ENCODE data around the gene LLGL2. TPM values are rescaled to one million over a fixed set of nuclear protein-coding genes. Genes with fewer than 3 reads are reported as not detected.
A peak's percentile ranks its signal among the peaks of the same experiment; 100 is the strongest.

The LLGL2 gene
- total RNA-seq, 1 experiment from 2014 or later, result 19.8 TPM

- intact Hi-C loops (cut with micrococcal nuclease), result loop anchor here (1.0 kb wide), 1 partner anchor 100 kb away; no protein-coding TSS in a partner anchor
- TF ChIP-seq CTCF (IDR thresholded peaks at IDR 0.05; ENCODE audit: unreplicated experiment), result no peak
- H3K27me3 Mint-ChIP-seq (ENCODE audit: insufficient read depth, unreplicated experiment), result no peaks in the 10 kb centered on the region
- peak overlapping the region; percentile 71 for H3K4me3 Mint-ChIP-seq (ENCODE audit: unreplicated experiment)
- no peak overlapping the region for H3K27ac Mint-ChIP-seq (ENCODE audit: low read depth, unreplicated experiment)
- peaks cover 7% of the 10 kb centered on the region for H3K4me1 Mint-ChIP-seq (ENCODE audit: insufficient read depth, unreplicated experiment)
- BruUV-seq (replicated peaks), result TSS peak; percentile 11
- POLR2A ChIA-PET, result interaction anchor here (0.6 to 4.1 kb wide), 16 partner anchors 9 to 237 kb away, joined by 3 to 54 read pairs (median 3); partner anchors contain the start of genes SLC25A19, TMEM94 and TSEN54
- H3K36me3 Mint-ChIP-seq (ENCODE audit: insufficient read depth, unreplicated experiment), result peaks cover 19% of the 10 kb centered on the region
- peak; percentile 42 for DNase-seq (ENCODE audit: unreplicated experiment)
- H3K9me3 Mint-ChIP-seq (ENCODE audit: unreplicated experiment), result no peaks in the 10 kb centered on the region
- CTCF ChIA-PET, result interaction anchor here (0.5 to 1.8 kb wide), 7 partner anchors 9 to 368 kb away, joined by 3 to 12 read pairs (median 3); partner anchors contain the start of genes SMIM5, TMEM94 and TSEN54
Measured at GRCh38 chr17:75525806-75526554, 483 bp downstream of the LLGL2 start.

GRCh38 chr17:75526555-75527270 lies 1.2 kb downstream of the LLGL2 start:
- peak overlapping the region; percentile 71 for H3K4me3 Mint-ChIP-seq (ENCODE audit: unreplicated experiment)
- no peak overlapping the region for H3K27ac Mint-ChIP-seq (ENCODE audit: low read depth, unreplicated experiment)
- no TSS peak for BruUV-seq (replicated peaks)
- ChIA-PET CTCF (interaction anchor here (0.8 to 1.4 kb wide), 3 partner anchors 10 to 132 kb away, joined by 3 to 12 read pairs (median 5); partner anchors contain the start of genes SMIM5 and TSEN54), POLR2A (interaction anchor here (0.7 to 4.1 kb wide), 11 partner anchors 9 to 953 kb away, joined by 3 to 54 read pairs (median 4); partner anchors contain the start of gene TSEN54)
- DNase-seq (ENCODE audit: unreplicated experiment), result no peak
- TF ChIP-seq CTCF (IDR thresholded peaks at IDR 0.05; ENCODE audit: unreplicated experiment), result no peak
- peaks cover 14% of the 10 kb centered on the region for H3K4me1 Mint-ChIP-seq (ENCODE audit: insufficient read depth, unreplicated experiment)
- H3K27me3 Mint-ChIP-seq (ENCODE audit: insufficient read depth, unreplicated experiment), result no peaks in the 10 kb centered on the region
- H3K9me3 Mint-ChIP-seq (ENCODE audit: unreplicated experiment), result no peaks in the 10 kb centered on the region
- intact Hi-C loops (cut with micrococcal nuclease), result no loop called here
- peaks cover 13% of the 10 kb centered on the region for H3K36me3 Mint-ChIP-seq (ENCODE audit: insufficient read depth, unreplicated experiment)

GRCh38 chr17:75530837-75531720 lies 5.6 kb downstream of the LLGL2 start:
- BruUV-seq (replicated peaks), result TSS peak; percentile 25
- H3K4me3 Mint-ChIP-seq (ENCODE audit: unreplicated experiment), result no peak overlapping the region
- H3K27me3 Mint-ChIP-seq (ENCODE audit: insufficient read depth, unreplicated experiment), result no peaks in the 10 kb centered on the region
- peak overlapping the region; percentile 90 for H3K27ac Mint-ChIP-seq (ENCODE audit: low read depth, unreplicated experiment)
- TF ChIP-seq CTCF (IDR thresholded peaks at IDR 0.05; ENCODE audit: unreplicated experiment), result no peak
- no peak for DNase-seq (ENCODE audit: unreplicated experiment)
- POLR2A ChIA-PET, result interaction anchor here (0.7 to 2.4 kb wide), 6 partner anchors 15 to 324 kb away, joined by 3 to 6 read pairs (median 4); partner anchors contain the start of genes GGA3, MRPS7, TSEN54 and WBP2
- H3K36me3 Mint-ChIP-seq (ENCODE audit: insufficient read depth, unreplicated experiment), result no peaks in the 10 kb centered on the region
- peaks cover 19% of the 10 kb centered on the region for H3K4me1 Mint-ChIP-seq (ENCODE audit: insufficient read depth, unreplicated experiment)
- CTCF ChIA-PET, result interaction anchor here (0.6 to 1.2 kb wide), 3 partner anchors 13 to 126 kb away, joined by 3 to 5 read pairs (median 3); no protein-coding TSS in a partner anchor
- intact Hi-C loops (cut with micrococcal nuclease), result no loop called here
- no peaks in the 10 kb centered on the region for H3K9me3 Mint-ChIP-seq (ENCODE audit: unreplicated experiment)
